Breast epithelium (tissue), 4 donors: ENCODE results near the gene HAUS5. TPM values are rescaled to one million over a fixed set of nuclear protein-coding genes. Genes with fewer than 3 reads are reported as not detected.

Experiments
- DNase-seq, 2 donors: peaks; one replicate each; pipeline ENCODE4 v3.0.0-alpha.2; 2019; ENCODE audit warnings: low spot score in 2 of 2
- H3K27ac ChIP-seq, 2 donors: fragments of 200-600 bp; sonication (generic) in 1 of 2; one replicate each; pipeline ENCODE4 v1.5.1; 2016 to 2019; ENCODE audit warnings: mild to moderate bottlenecking in 1 of 2
- H3K27me3 ChIP-seq, 2 donors: fragments of 200-600 bp; sonication (generic) in 1 of 2; one replicate each; pipeline versions ENCODE4 v1.5.1 to v1.6.0; 2017 to 2019; ENCODE audit warnings: control low read depth in 1 of 2, mild to moderate bottlenecking in 1 of 2
- H3K36me3 ChIP-seq: fragments of 200-600 bp; one replicate; pipeline ENCODE4 v1.5.1; 2019
- H3K4me1 ChIP-seq, 2 donors: fragments of 200-600 bp; sonication (generic); one replicate each; pipeline ENCODE4 v1.5.1; 2016 to 2019; ENCODE audit warnings: control low read depth in 1 of 2
- H3K4me3 ChIP-seq, 3 donors: fragments of 200-600 bp; sonication (generic); 1 replicate in 2 of 3; 2 replicates in 1 of 3; pipeline ENCODE4 v1.5.1; 2016 to 2019; ENCODE audit warnings: mild to moderate bottlenecking in 3 of 3, moderate library complexity in 2 of 3
- H3K9me3 ChIP-seq, 2 donors: fragments of 200-600 bp; sonication (generic) in 1 of 2; one replicate each; pipeline ENCODE4 v1.5.1; 2016 to 2019; ENCODE audit warnings: control low read depth in 1 of 2
- CTCF ChIP-seq, 3 donors: fragments of 450-650 bp; IDR thresholded peaks; one replicate each; pipeline ENCODE4 v1.5.1; 2016 to 2017; ENCODE audit warnings: antibody characterized with exemption in 3 of 3, mild to moderate bottlenecking in 3 of 3, moderate library complexity in 3 of 3
- POLR2A ChIP-seq: fragments of 450-650 bp; IDR thresholded peaks from one replicate; pipeline ENCODE4 v1.6.1; 2016; ENCODE audit warnings: antibody characterized with exemption, mild to moderate bottlenecking, moderate library complexity
- POLR2AphosphoS5 ChIP-seq, 3 donors: sonication (generic); formaldehyde crosslinking; IDR thresholded peaks; one replicate each; pipeline ENCODE4 v1.6.1; 2017; ENCODE audit warnings: antibody characterized with exemption in 3 of 3
- intact Hi-C: fragments of 100-400 bp; cut with DNase I; formaldehyde crosslinking; loops from one replicate; pipeline ENCODE4 v1.15.1; 2023; ENCODE audit warnings: low total_unique reads
- total RNA-seq, 3 donors: library from RNA; depleted of rRNA; stranded (reverse); fragments of >200 nt; gene quantifications; one replicate each; pipeline ENCODE4 v1.1.0, GENCODE V29; 2016

The HAUS5 gene
- total RNA-seq, 3 donors from 2014 or later = 5.9 to 13.0 (median 9.5) TPM

GRCh38 chr19:35663981-35664380, 51.4 kb downstream of the HAUS5 start:
- intact Hi-C loops = no loop called here
- Histone ChIP-seq H3K4me3 (no peak overlapping the region), H3K36me3 (no peaks in the 10 kb centered on the region), H3K9me3 (no peaks in the 10 kb centered on the region), H3K27me3 (peaks cover 0 to 4% of the 10 kb centered on the region in 2 donors), H3K4me1 (no peaks in the 10 kb centered on the region), H3K27ac (no peak overlapping the region)
- DNase-seq = no peak
- TF ChIP-seq POLR2AphosphoS5 (IDR thresholded peaks at IDR 0.05) = no peak
- TF ChIP-seq POLR2A = no peak
- no peak for TF ChIP-seq CTCF (IDR thresholded peaks at IDR 0.05)

- no peak for TF ChIP-seq POLR2A
- TF ChIP-seq POLR2AphosphoS5 (IDR thresholded peaks at IDR 0.05) = no peak
- TF ChIP-seq CTCF (IDR thresholded peaks at IDR 0.05) = no peak
- DNase-seq = no peak
- Histone ChIP-seq H3K4me1 (no peaks in the 10 kb centered on the region), H3K36me3 (no peaks in the 10 kb centered on the region), H3K9me3 (no peaks in the 10 kb centered on the region), H3K27me3 (peaks cover 0 to 9% of the 10 kb centered on the region in 2 donors), H3K27ac (no peak overlapping the region), H3K4me3 (no peak overlapping the region)
- intact Hi-C loops = no loop called here
Observed at GRCh38 chr19:35665157-35665556, 52.6 kb downstream of the HAUS5 start.

DNA sequence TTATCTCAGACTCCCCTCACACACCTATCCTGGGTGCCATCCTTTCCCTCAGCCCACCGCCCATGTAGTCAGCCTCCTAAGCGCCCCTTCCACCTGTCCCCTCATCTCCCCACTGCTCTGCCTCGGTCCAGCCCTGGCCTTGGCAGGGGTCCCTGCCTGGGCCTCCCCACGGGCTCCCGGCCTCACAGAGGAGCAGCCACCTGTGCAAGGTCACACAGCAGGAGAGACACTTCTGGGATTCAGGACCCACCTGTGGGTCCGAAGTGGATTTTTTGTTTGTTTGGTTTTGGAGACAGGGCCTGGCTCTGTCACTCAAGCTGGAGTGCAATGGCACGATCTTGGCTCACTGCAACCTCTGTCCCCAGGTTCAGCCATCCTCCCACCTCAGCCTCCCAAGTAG, 53.1 kb downstream of the HAUS5 start:
- no peaks in the 10 kb centered on the region for H3K4me1 ChIP-seq
- no peak for DNase-seq

GRCh38 chr19:35666251-35666913, 53.8 kb downstream of the HAUS5 start, which contains the start of gene UPK1A:
TSS of gene UPK1A (plus strand) at chr19:35666517. CDS start at chr19:35666813, 296 bp downstream.
- no peak for TF ChIP-seq POLR2A
- TF ChIP-seq POLR2AphosphoS5 (IDR thresholded peaks at IDR 0.05) = no peak
- TF ChIP-seq CTCF (IDR thresholded peaks at IDR 0.05) = no peak
- DNase-seq = no peak

More for the DNA sequence above, 53.1 kb downstream of the HAUS5 start:
- intact Hi-C loops = no loop called here
- no peaks in the 10 kb centered on the region for H3K9me3 ChIP-seq
- no peaks in the 10 kb centered on the region for H3K36me3 ChIP-seq
- H3K27me3 ChIP-seq = peaks cover 0 to 9% of the 10 kb centered on the region in 2 donors
- H3K27ac ChIP-seq = no peak overlapping the region
- H3K4me3 ChIP-seq = no peak overlapping the region
- TF ChIP-seq CTCF (IDR thresholded peaks at IDR 0.05) = no peak
- TF ChIP-seq POLR2A = no peak
- TF ChIP-seq POLR2AphosphoS5 (IDR thresholded peaks at IDR 0.05) = no peak

DNA sequence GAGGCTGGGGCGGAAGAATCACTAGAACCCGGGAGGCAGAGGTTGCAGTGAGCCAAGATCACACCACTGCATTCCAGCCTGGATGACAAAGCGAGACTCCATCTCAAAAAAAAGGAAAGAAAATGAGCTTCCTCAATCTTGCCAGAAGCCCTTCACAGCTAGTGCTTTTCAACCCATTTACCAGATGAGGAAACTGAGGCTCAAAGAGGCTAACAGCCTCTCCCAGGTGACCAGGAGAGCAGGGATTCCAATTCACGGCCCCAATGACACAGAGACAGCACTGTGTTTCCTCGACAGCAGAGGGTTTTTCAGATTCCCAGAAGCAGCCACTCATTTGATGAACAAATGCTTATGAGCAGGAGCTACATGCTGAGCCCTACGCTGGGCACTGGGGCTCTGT, 57.0 kb downstream of the HAUS5 start:
- intact Hi-C loops = no loop called here

More at GRCh38 chr19:35666251-35666913, 53.8 kb downstream of the HAUS5 start, which contains the start of gene UPK1A:
- intact Hi-C loops = no loop called here
- Histone ChIP-seq H3K4me1 (no peaks in the 10 kb centered on the region), H3K27ac (no peak within 1 kb of the TSS), H3K4me3 (no peak within 1 kb of the TSS), H3K9me3 (no peaks in the 10 kb centered on the region), H3K27me3 (peaks cover 0 to 9% of the 10 kb centered on the region in 2 donors), H3K36me3 (no peaks in the 10 kb centered on the region)

More for the DNA sequence above, 57.0 kb downstream of the HAUS5 start:
- H3K4me3 ChIP-seq = no peak overlapping the region
- TF ChIP-seq CTCF (IDR thresholded peaks at IDR 0.05) (no peak), POLR2A (no peak), POLR2AphosphoS5 (IDR thresholded peaks at IDR 0.05) (no peak)
- H3K9me3 ChIP-seq = no peaks in the 10 kb centered on the region
- peaks cover 0 to 28% of the 10 kb centered on the region in 2 donors for H3K27me3 ChIP-seq
- no peak overlapping the region for H3K27ac ChIP-seq
- H3K4me1 ChIP-seq = no peaks in the 10 kb centered on the region
- DNase-seq = no peak
- H3K36me3 ChIP-seq = no peaks in the 10 kb centered on the region
